KMS-11 (cell line): ENCODE data around the gene CFAP45.

Experiments used
- H2AFZ ChIP-seq: fragments of 200-600 bp; sonication (generic); 2 replicates; pipeline ENCODE4 v1.6.1; 2016; ENCODE audit warnings: antibody characterized with exemption, mixed run types, low read depth
- H3K27ac ChIP-seq: fragments of 200-600 bp; sonication (generic); 2 replicates; pipeline ENCODE4 v1.6.1; 2016; ENCODE audit warnings: mild to moderate bottlenecking, mixed run types
- H3K27me3 ChIP-seq: fragments of 200-600 bp; sonication (generic); 2 replicates; pipeline ENCODE4 v1.6.1; 2017; ENCODE audit warnings: mild to moderate bottlenecking, low read depth, mixed run types, moderate library complexity; ENCODE audit not compliant: insufficient read depth
- H3K36me3 ChIP-seq: fragments of 200-600 bp; sonication (generic); 2 replicates; pipeline ENCODE4 v1.6.1; 2017; ENCODE audit warnings: mild to moderate bottlenecking, mixed run types; ENCODE audit not compliant: insufficient read depth
- H3K4me1 ChIP-seq: fragments of 200-600 bp; sonication (generic); 2 replicates; pipeline ENCODE4 v1.6.1; 2016; ENCODE audit warnings: mild to moderate bottlenecking, low read depth, mixed run types; ENCODE audit not compliant: poor library complexity, severe bottlenecking
- H3K4me2 ChIP-seq: fragments of 200-600 bp; sonication (generic); 2 replicates; pipeline ENCODE4 v1.7.0; 2016; ENCODE audit warnings: mild to moderate bottlenecking, mixed run types
- H3K4me3 ChIP-seq: fragments of 200-600 bp; sonication (generic); IDR thresholded peaks from 2 replicates; pipeline ENCODE4 v1.6.1; 2017; ENCODE audit warnings: low read depth, low read length, mixed read lengths; ENCODE audit not compliant: insufficient read depth
- H3K79me2 ChIP-seq: fragments of 200-600 bp; sonication (generic); 2 replicates; pipeline ENCODE4 v1.6.1; 2016; ENCODE audit warnings: low read depth, mixed run types; ENCODE audit not compliant: insufficient read depth
- H3K9ac ChIP-seq: fragments of 200-600 bp; sonication (generic); 2 replicates; pipeline ENCODE4 v1.6.1; 2016; ENCODE audit warnings: mild to moderate bottlenecking, mixed run types
- H4K20me1 ChIP-seq: fragments of 200-600 bp; sonication (generic); 2 replicates; pipeline ENCODE4 v1.6.1; 2016; ENCODE audit warnings: mild to moderate bottlenecking, mixed run types; ENCODE audit not compliant: insufficient read depth
- TF ChIP-seq, protein P1 (sequence below): fragments of 200-600 bp; sonication (generic); conservative IDR thresholded peaks from 2 replicates; pipeline ENCODE4 v1.6.1; 2017; ENCODE audit warnings: low read depth, mild to moderate bottlenecking, antibody characterized with exemption, low read length, moderate library complexity, mixed read lengths

Gene CFAP45

DNA sequence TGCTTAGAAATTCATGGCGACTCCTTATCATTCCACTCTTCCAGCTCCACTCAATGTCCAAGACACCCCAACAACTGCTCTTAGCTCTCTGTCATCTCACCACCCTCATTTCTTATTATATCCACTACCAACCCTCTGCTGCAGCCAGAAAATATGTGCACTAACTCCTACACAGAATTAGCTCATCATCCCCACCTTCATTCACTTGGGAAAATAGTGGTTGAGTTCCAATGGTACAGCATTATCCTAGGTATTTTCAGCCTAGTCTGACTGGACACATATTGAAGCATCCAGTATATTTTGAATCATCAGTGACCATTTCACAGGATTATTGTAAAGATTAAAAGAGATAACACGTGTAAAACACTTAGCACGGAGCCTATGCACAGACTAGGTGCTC lies 20.8 kb downstream of the CFAP45 start:
- Histone ChIP-seq H2AFZ (no peak overlapping the region), H3K9ac (no peak overlapping the region), H3K27ac (peak overlapping the region; percentile 57; the same call in 1 of the 2 replicates), H3K36me3 (no peaks in the 10 kb centered on the region), H3K4me1 (peaks cover 56% of the 10 kb centered on the region), H4K20me1 (no peaks in the 10 kb centered on the region), H3K79me2 (no peaks in the 10 kb centered on the region), H3K4me3 (no peak overlapping the region), H3K27me3 (no peaks in the 10 kb centered on the region), H3K4me2 (peak overlapping the region; percentile 76; the same call in 1 of the 2 replicates)
- TF ChIP-seq, protein P1, sequence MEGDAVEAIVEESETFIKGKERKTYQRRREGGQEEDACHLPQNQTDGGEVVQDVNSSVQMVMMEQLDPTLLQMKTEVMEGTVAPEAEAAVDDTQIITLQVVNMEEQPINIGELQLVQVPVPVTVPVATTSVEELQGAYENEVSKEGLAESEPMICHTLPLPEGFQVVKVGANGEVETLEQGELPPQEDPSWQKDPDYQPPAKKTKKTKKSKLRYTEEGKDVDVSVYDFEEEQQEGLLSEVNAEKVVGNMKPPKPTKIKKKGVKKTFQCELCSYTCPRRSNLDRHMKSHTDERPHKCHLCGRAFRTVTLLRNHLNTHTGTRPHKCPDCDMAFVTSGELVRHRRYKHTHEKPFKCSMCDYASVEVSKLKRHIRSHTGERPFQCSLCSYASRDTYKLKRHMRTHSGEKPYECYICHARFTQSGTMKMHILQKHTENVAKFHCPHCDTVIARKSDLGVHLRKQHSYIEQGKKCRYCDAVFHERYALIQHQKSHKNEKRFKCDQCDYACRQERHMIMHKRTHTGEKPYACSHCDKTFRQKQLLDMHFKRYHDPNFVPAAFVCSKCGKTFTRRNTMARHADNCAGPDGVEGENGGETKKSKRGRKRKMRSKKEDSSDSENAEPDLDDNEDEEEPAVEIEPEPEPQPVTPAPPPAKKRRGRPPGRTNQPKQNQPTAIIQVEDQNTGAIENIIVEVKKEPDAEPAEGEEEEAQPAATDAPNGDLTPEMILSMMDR = no peak

DNA sequence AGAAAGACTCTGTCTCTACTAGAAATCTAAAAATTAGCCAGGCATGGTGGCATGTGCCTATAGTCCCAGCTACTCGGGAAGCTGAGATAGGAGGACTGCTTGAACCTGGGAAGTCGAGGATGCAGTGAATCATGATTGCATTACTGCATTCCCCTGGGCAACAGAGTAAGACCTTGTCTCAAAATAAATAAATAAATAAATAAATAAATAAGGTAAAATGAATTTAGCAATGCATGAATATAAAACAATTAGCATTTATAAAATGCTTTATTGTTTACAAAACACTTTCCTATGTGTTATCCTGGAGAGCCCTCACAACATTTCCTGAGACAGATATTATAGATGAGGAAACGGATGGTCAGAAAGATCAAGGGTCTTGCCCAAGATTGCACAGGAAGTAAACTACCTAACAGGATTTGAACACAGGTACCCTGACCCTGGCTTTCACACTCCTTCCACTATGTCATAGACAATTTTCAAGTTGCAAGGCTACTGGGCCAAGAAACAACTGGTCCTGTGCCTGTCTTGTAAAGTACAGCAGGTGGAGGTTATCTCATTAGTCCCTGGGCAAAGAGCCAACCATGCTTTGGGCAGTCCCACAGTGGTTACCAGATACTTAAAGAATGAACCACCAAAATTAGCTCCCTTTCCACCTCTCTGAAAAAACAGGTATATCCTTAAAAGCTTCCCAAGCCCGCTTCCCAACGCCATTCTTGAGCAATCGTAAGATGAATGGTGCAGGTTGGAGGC lies 22.1 kb downstream of the CFAP45 start:
- Histone ChIP-seq H3K4me3 (no peak overlapping the region), H3K4me2 (peak overlapping the region; percentile 37), H2AFZ (no peak overlapping the region), H3K27ac (no peak overlapping the region), H3K27me3 (no peaks in the 10 kb centered on the region), H3K36me3 (no peaks in the 10 kb centered on the region), H3K79me2 (no peaks in the 10 kb centered on the region), H4K20me1 (no peaks in the 10 kb centered on the region), H3K4me1 (peaks cover 56% of the 10 kb centered on the region), H3K9ac (no peak overlapping the region)
- TF ChIP-seq, protein P1 = no peak

DNA sequence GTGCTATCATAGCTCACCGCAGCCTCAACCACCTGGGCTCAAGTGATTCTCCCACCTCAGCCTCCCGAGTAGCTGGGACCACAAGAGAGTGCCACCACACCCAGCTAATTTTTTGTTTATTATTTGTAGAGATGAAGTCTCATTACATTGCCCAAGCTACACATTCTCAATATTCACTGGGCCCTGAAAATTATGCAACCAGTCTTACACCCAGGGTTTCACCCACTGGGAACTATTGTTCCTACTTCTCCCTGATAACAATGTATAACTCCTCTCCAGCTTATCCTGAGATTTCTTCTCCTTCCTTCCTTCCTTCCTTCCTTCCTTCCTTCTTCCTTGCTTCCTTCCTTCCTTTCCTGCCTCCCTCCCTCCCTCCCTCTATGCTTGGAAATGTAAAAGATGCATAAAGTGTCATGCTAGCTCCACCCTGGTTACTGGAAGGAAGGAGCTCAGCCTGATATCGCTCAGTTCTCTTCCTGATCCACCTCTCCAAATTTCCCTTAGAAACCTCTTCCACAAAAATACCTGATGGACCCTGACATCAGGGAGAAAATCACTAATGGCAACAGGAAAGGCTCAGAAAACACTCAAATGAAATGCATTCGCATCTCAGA lies 26.3 kb downstream of the CFAP45 start:
- no peaks in the 10 kb centered on the region for H3K36me3 ChIP-seq

DNA sequence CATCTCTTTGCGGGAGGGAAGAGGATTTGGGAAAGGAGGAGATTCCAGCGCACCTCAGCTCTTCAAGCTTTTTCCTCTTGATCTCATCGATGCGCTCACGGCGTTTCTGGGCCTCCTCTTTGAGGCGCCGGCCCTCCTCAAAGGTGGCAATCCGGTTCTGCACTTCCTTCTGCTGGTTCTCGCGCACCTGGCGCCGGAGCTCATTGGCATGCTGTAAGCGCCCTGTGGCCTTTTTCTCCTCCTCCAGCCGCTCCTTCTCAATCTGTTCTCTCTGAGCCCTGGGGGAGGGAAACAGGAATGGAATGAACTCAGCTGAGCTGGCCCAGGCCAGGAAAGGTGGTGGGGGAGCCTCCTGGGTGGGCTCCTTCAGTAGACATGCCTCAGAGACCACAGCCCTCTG lies 27.1 kb downstream of the CFAP45 start:
- TF ChIP-seq, protein P1 = no peak
- no peaks in the 10 kb centered on the region for H3K27me3 ChIP-seq
- H3K4me3 ChIP-seq = no peak overlapping the region
- no peak overlapping the region for H3K4me2 ChIP-seq
- H3K4me1 ChIP-seq = peaks cover 36% of the 10 kb centered on the region
- H3K9ac ChIP-seq = no peak overlapping the region
- no peaks in the 10 kb centered on the region for H3K79me2 ChIP-seq
- H4K20me1 ChIP-seq = no peaks in the 10 kb centered on the region
- H3K36me3 ChIP-seq = no peaks in the 10 kb centered on the region
- no peak overlapping the region for H3K27ac ChIP-seq
- H2AFZ ChIP-seq = no peak overlapping the region

More for the DNA sequence above, 26.3 kb downstream of the CFAP45 start:
- H3K27me3 ChIP-seq = no peaks in the 10 kb centered on the region
- TF ChIP-seq, protein P1 = no peak
- no peak overlapping the region for H2AFZ ChIP-seq
- H3K9ac ChIP-seq = no peak overlapping the region
- peaks cover 36% of the 10 kb centered on the region for H3K4me1 ChIP-seq
- H3K79me2 ChIP-seq = no peaks in the 10 kb centered on the region
- H3K27ac ChIP-seq = no peak overlapping the region
- H3K4me2 ChIP-seq = no peak overlapping the region
- H3K4me3 ChIP-seq = no peak overlapping the region
- no peaks in the 10 kb centered on the region for H4K20me1 ChIP-seq
